NCI-H82 treated with DMSO at 0.1 percent for 48 hours (cell line): ENCODE measurements around the gene MAMDC4.
"Not testable (repeated sequence)": the region's sequence is repeated elsewhere in the genome, so short reads cannot be mapped to it uniquely, and the experiment has no call there.

ENCODE experiments used
- DNase-seq: peaks from one replicate; lab custom pipeline; 2025; ENCODE audit not compliant: unreplicated experiment; lab: John Stamatoyannopoulos, UW

The MAMDC4 gene

DNA sequence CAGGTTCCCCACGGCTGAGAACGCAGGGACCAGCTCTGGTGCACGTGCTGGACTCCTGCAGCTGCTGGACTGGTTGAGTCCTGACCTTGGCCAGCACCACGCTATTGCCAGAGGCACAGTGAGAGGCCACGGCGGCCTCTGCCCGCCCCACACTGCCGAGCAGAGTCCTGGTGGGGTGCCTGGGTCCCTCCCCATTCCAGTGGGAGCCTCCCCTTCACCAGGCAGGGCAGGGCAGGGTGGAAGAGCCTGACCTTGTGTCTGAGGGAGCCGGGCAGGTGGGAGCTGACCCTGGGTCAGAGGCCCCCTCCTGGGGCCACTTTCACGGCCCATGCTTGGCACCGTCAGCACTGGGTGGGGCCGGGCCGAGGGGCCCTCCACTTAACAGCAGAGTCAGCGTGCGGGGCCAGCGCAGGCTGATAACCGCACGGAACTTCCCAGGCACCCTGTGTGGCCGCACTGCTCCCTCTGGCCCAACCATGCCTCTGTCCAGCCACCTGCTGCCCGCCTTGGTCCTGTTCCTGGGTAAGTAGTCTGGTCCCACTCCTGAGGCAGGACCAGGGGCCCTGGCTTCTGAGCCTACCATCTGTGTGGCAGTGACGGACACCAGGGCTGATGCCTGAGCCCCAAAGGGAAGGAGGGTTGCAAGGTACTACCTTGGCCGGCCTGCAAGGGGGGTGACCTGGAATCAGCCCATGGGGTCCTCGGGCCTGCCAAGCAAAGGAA lies at the start of gene MAMDC4:
Gene MAMDC4 (plus strand): TSS at position 406 of the 723 bp plus-strand sequence. CDS start 71 bp downstream, at position 477.
- DNase-seq: no peak

DNA sequence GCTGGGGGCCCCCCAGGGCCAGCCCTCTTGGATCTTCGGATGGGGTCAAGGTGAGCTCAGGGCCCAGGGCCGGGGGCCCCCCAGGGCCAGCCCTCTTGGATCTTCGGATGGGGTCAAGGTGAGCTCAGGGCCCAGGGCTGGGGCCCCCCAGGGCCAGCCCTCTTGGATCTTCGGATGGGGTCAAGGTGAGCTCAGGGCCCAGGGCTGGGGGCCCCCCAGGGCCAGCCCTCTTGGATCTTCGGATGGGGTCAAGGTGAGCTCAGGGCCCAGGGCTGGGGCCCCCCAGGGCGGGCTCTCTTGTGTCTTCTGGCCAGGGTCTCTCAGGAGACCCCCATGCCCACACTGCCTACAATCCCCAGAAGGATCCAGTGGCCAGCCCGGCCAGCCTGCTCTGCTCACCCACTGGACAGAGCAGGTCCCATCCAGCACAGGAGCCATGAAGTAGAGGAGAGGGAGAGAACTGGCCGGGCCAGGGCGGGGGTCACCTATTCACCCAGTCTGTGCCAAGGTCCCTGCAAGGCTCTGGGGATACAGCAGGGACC lies 49.1 kb upstream of the MAMDC4 start:
- DNase-seq: not testable (repeated sequence)

- no peak for DNase-seq
These were observed 48.3 kb upstream of the MAMDC4 start for GRCh38 chr9:136803551-136804508.

GRCh38 chr9:136804509-136805206 lies 47.5 kb upstream of the MAMDC4 start:
- DNase-seq: no peak

DNA sequence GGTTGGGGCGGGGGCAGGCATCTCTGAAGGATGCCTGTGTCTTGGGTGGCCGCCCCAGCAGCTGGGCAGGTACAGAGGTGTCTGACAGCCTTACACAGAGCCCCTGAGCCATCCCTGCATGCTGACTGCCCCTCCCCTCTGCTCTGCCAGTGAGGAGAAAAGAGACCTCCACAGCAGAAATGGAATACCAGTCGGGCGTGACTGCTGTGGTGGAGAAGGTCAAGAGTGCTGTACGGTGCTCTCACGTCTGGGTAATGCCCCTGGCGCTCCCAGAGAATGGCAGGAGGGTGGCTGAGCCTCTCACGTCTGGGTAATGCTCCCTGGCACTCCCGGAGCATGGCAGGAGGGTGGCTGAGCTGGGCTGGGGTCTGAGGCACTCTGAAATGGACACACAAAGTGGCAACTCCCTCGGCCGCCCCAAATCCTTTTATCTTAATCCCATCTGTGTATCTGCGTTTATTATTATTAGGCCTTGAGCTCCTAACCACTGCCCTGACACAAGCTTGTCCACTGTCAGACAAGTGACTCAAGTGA lies 46.9 kb upstream of the MAMDC4 start:
- no peak for DNase-seq

DNA sequence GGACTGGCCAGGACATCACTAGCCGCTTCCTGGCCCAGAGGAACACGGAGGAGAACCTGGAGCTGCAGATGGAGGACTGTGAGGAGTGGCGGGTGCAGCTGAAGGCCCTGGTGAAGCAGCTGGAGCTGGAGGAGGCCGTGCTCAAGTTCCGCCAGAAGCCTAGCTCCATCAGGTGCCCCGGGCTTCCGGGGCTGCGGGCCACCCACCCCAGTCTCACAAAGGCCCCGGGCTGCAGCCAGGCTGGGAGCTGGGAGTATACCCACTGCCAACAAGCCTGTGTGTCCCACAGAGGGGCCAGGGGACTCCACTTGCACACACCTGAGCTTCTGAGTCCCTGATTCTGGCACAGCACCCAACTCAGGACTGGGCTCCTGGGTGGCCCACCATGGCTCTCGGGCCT lies 46.1 kb upstream of the MAMDC4 start:
- no peak for DNase-seq

- no peak for DNase-seq
These were observed 45.4 kb upstream of the MAMDC4 start for GRCh38 chr9:136806631-136807201.

GRCh38 chr9:136807281-136808074 lies 44.7 kb upstream of the MAMDC4 start, which contains the start of gene RABL6:
TSS of gene RABL6 (plus strand) at chr9:136807948. CDS start at chr9:136808197, 249 bp downstream.
- peak; percentile 33 for DNase-seq

DNA sequence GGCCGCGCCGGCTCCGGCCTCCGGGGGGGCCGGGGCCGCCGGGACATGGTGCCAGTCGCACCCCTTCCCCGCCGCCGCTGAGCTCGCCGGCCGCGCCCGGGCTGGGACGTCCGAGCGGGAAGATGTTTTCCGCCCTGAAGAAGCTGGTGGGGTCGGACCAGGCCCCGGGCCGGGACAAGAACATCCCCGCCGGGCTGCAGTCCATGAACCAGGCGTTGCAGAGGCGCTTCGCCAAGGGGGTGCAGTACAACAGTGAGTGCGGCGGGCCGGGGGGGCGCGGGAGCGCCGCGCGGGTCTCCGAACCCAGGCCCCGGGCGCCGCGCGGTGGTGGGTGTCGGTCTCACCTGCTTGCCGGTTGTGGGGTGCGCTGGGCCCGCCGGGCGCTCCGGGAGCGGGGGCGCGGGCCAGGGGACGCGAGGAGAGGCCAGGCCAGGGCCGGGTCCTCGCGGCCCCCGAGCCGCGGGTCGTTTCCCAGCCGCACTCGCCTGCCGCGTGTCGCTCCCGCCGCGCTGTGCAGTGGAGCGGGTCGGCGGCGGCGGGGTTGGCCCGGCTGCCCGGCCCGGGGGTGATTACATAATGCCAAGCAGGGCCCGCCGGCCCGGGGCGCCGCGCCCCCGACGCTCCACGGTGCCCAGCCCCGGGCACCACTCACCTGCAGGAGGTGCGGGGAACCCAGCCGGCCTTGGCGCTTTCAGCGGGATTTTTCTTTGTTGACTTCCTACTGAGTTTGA lies 43.9 kb upstream of the MAMDC4 start:
- no peak for DNase-seq

DNA sequence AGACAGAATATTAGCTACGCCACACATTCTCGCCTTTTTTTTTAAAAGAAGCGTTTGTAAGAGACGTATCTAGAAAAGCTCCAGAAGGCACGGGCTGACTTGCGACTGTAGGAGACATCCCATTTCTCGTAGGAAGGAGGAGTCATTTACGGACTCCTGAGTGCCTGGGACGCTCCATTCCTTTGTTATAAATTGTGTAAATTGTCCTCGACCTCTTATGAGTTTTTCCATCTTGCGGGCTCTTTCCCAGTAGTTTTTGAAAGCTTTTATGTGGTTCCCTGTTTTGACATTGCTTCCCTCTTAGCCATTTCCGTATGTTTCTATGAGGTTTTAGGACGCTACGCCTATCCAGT lies 43.4 kb upstream of the MAMDC4 start:
- DNase-seq: no peak

- DNase-seq: no peak
These were observed 37.3 kb upstream of the MAMDC4 start for GRCh38 chr9:136814725-136815421.

- DNase-seq: no peak
These were observed 36.7 kb upstream of the MAMDC4 start for GRCh38 chr9:136815422-136815782.

GRCh38 chr9:136820971-136821825 lies 30.9 kb upstream of the MAMDC4 start:
- no peak for DNase-seq

DNA sequence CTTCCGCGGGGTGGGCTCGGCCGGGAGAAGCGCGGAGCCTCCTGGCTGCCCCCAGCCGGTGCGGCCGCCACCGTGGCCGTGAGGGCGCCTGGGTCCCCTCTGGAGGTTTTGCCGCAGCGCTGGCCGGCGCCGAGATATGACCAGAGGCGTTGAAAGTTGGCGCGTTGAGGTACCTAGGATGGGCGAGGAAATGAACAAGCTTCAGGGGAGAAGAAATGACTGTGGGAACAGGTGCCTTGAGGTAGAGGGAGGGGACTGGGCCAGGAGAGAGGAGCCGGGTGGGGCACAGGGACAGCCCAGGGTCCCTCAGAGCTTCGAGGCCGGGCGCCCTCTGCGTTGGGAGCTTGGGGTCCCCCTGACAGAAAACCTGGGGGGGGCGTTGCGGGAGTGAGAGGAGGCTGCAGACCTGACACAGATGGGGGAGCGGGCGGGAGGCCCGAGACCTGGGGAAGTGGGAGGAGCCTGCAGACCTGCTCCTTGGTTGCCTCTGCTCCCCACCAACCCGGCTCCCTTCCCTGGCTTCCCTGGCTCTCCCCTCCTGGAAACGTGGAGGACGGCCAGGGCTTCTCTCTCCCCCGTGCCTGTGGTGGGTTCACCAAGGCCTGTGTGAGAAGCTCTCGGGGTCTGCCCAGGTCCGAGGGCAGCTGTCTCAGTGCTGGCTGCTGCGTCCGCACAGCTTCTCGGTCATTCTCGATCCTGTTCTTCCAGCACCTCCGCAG lies 30.2 kb upstream of the MAMDC4 start:
- DNase-seq: no peak

DNA sequence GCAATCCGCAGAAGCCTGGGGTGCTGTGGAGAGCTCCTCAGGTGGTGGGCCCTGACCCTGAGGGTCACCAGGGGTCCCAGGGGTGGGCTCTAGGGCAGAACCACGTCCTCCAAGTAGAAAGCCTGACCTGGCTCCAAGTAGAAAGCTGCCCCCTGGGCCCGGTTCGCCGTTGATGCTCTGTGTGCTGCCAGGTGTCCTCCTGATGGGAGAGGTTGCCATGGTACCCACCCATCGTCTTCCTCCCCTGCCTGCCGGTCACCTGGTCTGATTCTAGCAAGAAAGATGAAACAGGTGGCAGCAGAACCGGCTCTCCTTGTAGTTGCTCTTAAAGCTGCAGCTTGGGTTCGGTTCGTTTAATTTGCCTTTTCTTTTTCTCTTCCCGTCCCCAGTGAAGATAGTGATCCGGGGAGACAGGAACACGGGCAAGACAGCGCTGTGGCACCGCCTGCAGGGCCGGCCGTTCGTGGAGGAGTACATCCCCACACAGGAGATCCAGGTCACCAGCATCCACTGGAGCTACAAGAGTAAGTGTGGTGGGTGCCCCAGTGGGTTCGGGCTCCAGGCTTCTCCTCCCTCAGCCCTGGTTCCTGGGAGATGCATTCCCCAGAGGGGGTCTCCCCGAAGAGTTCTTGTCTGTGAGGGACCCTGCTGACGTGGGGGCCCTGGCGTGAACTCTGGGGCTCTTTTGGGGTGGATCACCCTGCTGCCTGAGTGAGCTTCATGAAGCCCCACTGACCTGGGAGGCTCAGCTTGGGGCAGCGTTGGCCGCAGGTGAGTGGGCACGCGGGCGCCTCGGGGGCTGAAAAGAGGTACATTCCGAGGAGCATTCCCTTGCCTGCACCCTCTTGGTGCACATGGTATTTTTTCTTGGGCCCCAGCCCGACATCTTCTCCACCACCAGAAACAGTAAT lies 28.8 kb upstream of the MAMDC4 start:
- no peak for DNase-seq
